Neural crest cell (in vitro differentiated cells): Measurements from ENCODE around the gene ZDHHC8. TPM values are rescaled to one million over a fixed set of nuclear protein-coding genes. Genes with fewer than 3 reads are reported as not detected.

ENCODE experiments used
- DNase-seq: peaks from one replicate; pipeline ENCODE4 v3.0.0; 2021; ENCODE audit warnings: low read depth, mixed read lengths, low spot score
- H3K27ac Mint-ChIP-seq: one replicate; pipeline ENCODE4 v1.8.0; 2021; ENCODE audit warnings: mild to moderate bottlenecking, mixed read lengths; ENCODE audit not compliant: unreplicated experiment
- H3K27me3 Mint-ChIP-seq: 2 replicates; pipeline ENCODE4 v1.8.0; 2021; ENCODE audit warnings: low read depth, mild to moderate bottlenecking, mixed read lengths
- H3K36me3 Mint-ChIP-seq: 2 replicates; pipeline ENCODE4 v1.8.0; 2021; ENCODE audit warnings: low read depth, mild to moderate bottlenecking, mixed read lengths
- H3K4me1 Mint-ChIP-seq: 2 replicates; pipeline ENCODE4 v1.8.0; 2021; ENCODE audit warnings: mixed read lengths
- H3K4me3 Mint-ChIP-seq: one replicate; pipeline ENCODE4 v1.8.0; 2021; ENCODE audit warnings: mild to moderate bottlenecking, mixed read lengths
- H3K9me3 Mint-ChIP-seq: 2 replicates; pipeline ENCODE4 v1.8.0; 2021; ENCODE audit warnings: mixed read lengths
- total RNA-seq: library from RNA; stranded (reverse); gene quantifications from 2 replicates; pipeline ENCODE4 v1.2.1, GENCODE V29; 2021
- TF ChIP-seq, protein P1 (sequence below): fragments of 200-600 bp; sonication (generic); conservative IDR thresholded peaks from 2 replicates; pipeline ENCODE4 v1.5.0; 2021; ENCODE audit warnings: antibody characterized with exemption, mild to moderate bottlenecking

The ZDHHC8 gene
- total RNA-seq, 1 donor from 2014 or later, result 98.9 TPM

DNA sequence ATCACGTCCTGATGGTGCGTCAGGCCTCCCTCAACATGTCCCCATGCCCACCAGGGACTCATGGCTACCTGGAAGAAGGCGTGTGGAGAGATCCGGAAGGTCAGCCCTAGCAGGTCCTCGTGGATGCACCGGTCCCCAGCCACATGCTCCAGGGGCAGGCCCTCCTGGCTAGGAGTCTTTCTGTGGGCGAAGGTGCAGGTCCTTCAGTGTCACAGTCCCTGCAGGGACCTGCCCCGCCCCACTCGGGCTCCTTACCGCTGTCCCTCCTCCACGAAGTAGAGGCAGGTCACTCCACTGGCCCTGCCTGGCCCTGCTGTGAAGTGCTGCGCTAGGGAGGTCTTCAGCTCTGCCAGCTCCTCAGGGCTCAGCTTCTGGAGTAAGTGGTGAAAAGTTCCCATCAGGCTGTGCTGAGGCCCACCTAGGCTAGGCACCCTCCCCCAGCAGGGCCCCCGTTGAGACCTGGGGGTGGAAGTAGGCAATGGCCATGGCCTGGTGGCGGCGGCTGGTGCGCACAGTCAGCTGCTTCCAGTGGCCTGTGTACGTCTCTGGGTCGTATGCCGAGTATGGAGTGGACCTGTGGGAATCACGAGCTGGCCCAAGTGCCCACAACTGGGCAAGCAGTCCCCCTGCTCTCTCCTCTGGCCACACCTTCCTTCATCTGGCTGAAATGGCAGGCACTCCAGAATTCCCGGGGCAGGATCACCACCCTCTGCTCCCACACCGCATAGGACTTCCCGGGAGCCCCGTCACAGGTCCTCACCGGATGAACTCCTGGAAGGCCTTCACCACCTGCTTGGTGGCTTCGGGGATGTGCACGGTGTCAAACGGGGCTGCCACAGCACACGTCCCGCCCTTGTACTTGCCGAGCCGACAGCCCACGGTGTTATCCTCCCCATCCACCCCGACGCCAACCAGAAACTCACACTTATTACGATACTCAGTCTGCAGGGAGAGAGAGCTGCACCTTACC lies 16.8 kb upstream of the ZDHHC8 start:
- H3K27ac Mint-ChIP-seq, result peak overlapping the region; percentile 89
- peaks cover 30% of the 10 kb centered on the region for H3K4me1 Mint-ChIP-seq
- peaks cover 12% of the 10 kb centered on the region for H3K27me3 Mint-ChIP-seq
- H3K36me3 Mint-ChIP-seq, result peaks cover 20% of the 10 kb centered on the region
- no peak for DNase-seq
- TF ChIP-seq, protein P1, sequence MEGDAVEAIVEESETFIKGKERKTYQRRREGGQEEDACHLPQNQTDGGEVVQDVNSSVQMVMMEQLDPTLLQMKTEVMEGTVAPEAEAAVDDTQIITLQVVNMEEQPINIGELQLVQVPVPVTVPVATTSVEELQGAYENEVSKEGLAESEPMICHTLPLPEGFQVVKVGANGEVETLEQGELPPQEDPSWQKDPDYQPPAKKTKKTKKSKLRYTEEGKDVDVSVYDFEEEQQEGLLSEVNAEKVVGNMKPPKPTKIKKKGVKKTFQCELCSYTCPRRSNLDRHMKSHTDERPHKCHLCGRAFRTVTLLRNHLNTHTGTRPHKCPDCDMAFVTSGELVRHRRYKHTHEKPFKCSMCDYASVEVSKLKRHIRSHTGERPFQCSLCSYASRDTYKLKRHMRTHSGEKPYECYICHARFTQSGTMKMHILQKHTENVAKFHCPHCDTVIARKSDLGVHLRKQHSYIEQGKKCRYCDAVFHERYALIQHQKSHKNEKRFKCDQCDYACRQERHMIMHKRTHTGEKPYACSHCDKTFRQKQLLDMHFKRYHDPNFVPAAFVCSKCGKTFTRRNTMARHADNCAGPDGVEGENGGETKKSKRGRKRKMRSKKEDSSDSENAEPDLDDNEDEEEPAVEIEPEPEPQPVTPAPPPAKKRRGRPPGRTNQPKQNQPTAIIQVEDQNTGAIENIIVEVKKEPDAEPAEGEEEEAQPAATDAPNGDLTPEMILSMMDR, result no peak
- no peaks in the 10 kb centered on the region for H3K9me3 Mint-ChIP-seq
- peak overlapping the region; percentile 95 for H3K4me3 Mint-ChIP-seq

DNA sequence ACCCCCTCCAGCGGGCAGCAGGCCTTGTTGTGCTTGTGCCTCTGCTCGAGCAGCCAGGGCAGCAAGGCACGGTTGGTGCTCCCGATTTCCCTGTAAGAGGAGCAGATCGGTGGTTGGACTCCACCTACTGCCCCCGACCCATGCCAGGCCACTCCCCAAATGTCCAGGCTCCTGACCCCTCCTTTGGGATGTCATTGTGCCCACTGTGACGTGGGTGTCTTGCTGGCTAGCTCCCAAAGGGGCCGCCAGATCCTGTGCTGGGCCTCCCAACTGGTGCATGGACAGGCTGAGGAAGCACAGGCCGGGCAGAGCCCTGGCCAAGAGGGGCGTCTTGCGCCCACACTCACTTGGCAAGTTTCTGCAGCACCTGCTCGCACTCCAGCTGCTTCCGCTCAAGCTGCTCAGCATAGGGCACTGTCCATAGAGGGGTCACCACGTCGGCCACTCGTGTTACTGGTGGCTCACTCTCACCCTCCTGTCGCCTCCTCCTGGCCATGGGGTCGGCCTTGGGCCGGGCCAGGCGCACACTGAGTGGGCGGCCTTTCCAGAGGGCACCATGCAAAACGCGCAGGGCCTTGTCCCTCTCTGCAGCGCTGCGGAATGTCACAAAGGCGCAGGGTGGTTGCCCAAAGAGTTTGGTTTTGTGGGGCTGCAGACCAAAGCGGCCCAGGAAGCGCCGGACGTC lies 15.8 kb upstream of the ZDHHC8 start, which contains the start of gene RANBP1:
TSS of gene RANBP1 (plus strand) at position 414 of the 685 bp plus-strand sequence. CDS start at position 495, 81 bp downstream.
- Mint-ChIP-seq H3K27me3 (peaks cover 12% of the 10 kb centered on the region), H3K9me3 (no peaks in the 10 kb centered on the region), H3K4me3 (peak within 1 kb of the TSS; percentile 95), H3K4me1 (peaks cover 34% of the 10 kb centered on the region), H3K27ac (peak within 1 kb of the TSS; percentile 92), H3K36me3 (peaks cover 24% of the 10 kb centered on the region)
- no peak for DNase-seq
- TF ChIP-seq, protein P1, result no peak

DNA sequence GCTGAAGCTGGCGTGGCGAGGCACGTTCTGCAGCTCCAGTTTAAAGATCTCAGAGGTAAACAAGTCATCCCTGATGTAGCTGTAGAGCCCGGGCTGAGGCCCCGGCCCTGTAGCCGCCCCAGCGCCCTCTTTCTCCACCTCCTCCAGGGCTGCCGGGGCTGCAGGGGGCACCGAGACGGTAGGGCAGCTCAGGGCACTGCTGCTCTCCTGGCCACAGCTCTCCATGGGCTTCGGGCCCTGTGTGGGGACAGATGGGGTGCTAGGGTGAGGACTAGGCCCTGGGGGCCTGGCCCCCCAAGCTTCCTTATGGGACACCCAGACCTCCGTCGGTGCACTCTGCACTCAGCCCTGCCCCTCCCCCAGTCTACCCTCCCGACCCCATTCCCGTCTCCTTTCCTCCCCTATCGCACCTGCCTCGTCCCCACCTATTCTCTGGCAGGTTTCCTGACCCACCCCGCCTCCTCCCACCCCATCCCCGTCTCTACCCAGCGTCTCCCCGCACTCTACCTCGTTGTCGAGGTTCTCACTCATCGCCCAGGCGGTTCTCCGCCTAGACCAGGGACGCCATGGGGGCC lies 15.1 kb upstream of the ZDHHC8 start:
- Mint-ChIP-seq H3K4me1 (peaks cover 28% of the 10 kb centered on the region), H3K9me3 (no peaks in the 10 kb centered on the region), H3K27ac (peak overlapping the region; percentile 92), H3K27me3 (peaks cover 8% of the 10 kb centered on the region), H3K4me3 (peak overlapping the region; percentile 95), H3K36me3 (peaks cover 20% of the 10 kb centered on the region)
- DNase-seq, result no peak
- TF ChIP-seq, protein P1, result no peak

DNA sequence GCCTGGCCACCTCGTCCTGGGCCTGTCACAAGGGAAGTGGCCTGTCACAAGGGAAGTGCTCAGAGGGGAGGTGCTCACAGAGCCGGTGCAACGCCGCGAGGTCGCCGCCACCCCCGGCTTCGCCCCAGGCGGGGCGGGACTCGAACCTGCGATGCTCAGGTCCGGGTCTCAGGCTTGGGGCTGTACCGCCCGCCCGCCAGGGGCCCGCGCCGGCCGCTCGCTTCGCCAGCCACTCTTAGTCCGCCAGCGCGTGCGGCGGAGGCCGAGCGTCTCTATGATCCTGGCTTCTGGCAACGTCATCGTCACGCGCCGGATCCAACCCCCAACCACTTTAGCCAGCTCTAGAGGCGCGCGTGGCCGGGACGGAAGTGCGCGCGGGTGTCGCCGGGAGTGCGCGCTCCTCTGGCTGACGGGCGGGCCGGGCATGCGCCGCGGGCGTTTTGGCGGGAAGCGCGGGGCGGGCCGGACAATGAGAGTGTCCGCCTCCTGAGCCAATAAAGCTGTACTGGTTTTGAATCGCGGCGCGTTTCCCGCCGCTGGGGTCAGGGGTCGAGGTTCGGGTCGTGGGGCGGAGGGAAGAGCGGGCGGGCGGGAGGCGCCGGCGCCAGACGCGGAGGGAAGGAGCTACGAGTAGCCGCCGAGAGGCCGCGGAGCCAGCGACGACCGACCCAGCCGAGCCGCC lies 14.5 kb upstream of the ZDHHC8 start, which contains the start of gene TRMT2A:
TSS of gene TRMT2A (minus strand) at position 276 of the 682 bp plus-strand sequence. CDS start 320 bp downstream, outside the sequence.
- H3K4me1 Mint-ChIP-seq, result peaks cover 34% of the 10 kb centered on the region
- H3K27me3 Mint-ChIP-seq, result peaks cover 8% of the 10 kb centered on the region
- H3K27ac Mint-ChIP-seq, result peak within 1 kb of the TSS; percentile 92
- H3K9me3 Mint-ChIP-seq, result no peaks in the 10 kb centered on the region
- TF ChIP-seq, protein P1, result peak; percentile 37
- H3K4me3 Mint-ChIP-seq, result peak within 1 kb of the TSS; percentile 97
- peak; percentile 98 for DNase-seq
- peaks cover 19% of the 10 kb centered on the region for H3K36me3 Mint-ChIP-seq
